OCI-LY7 (cell line): ENCODE data around the gene CEP162.

Source experiments
- CTCF ChIP-seq: fragments of 200-600 bp; sonication (generic); conservative IDR thresholded peaks from 2 replicates; pipeline ENCODE4 v1.5.1; 2014; ENCODE audit warnings: mild to moderate bottlenecking, antibody characterized with exemption, low read length, moderate library complexity, mixed read lengths
- EZH2phosphoT487 ChIP-seq: fragments of 200-600 bp; sonication (generic); IDR thresholded peaks from 2 replicates; pipeline ENCODE4 v1.6.1; 2018; ENCODE audit warnings: low read depth, borderline replicate concordance, mild to moderate bottlenecking, mixed run types, antibody characterized with exemption, low read length, moderate library complexity, mixed read lengths

- TF ChIP-seq CTCF, result no peak
- TF ChIP-seq EZH2phosphoT487, result no peak
Measured at GRCh38 chr6:84177241-84177640, 50.2 kb downstream of the CEP162 start.
